Measurements from ENCODE around the gene COL6A3.

Gene COL6A3

GRCh38 chr2:237348281-237348865, 65.6 kb downstream of the COL6A3 start:
- H2AFZ ChIP-seq (ENCODE audit: low read length): no peak overlapping the region
- H3K9ac ChIP-seq (ENCODE audit: low read depth, low read length, poor library complexity, severe bottlenecking): no peak overlapping the region
- TF ChIP-seq EZH2phosphoT487 (IDR thresholded peaks at IDR 0.05; ENCODE audit: borderline replicate concordance) (no peak), CTCF (conservative IDR thresholded peaks at IDR 0.05; ENCODE audit: low read length) (no peak)
- no peaks in the 10 kb centered on the region for H3K9me3 ChIP-seq (ENCODE audit: insufficient read depth, low read depth, low read length)
- no peaks in the 10 kb centered on the region for H4K20me1 ChIP-seq (ENCODE audit: insufficient read depth, low read length, poor library complexity, severe bottlenecking)
- no peaks in the 10 kb centered on the region for H3K9me2 ChIP-seq (replicated peaks; ENCODE audit: low read depth, low read length)
- H3K27me3 ChIP-seq (ENCODE audit: insufficient read depth, low read length, poor library complexity, severe bottlenecking): no peaks in the 10 kb centered on the region
- H3K4me2 ChIP-seq (ENCODE audit: low read depth, low read length, poor library complexity, severe bottlenecking): no peak overlapping the region
- H3K4me1 ChIP-seq (ENCODE audit: insufficient read depth, low read length, poor library complexity, severe bottlenecking): no peaks in the 10 kb centered on the region
- no peaks in the 10 kb centered on the region for H3K36me3 ChIP-seq (ENCODE audit: insufficient read depth, low read length)
- H3K4me3 ChIP-seq (ENCODE audit: low read length, poor library complexity, severe bottlenecking): no peak overlapping the region
- no peaks in the 10 kb centered on the region for H3K79me2 ChIP-seq (ENCODE audit: insufficient read depth, low read length)
- no peaks in the 10 kb centered on the region for H3F3A ChIP-seq (ENCODE audit: low read depth)

GRCh38 chr2:237345891-237346640, 67.9 kb downstream of the COL6A3 start:
- Histone ChIP-seq H3K79me2 (ENCODE audit: insufficient read depth, low read length) (no peaks in the 10 kb centered on the region), H3K9ac (ENCODE audit: low read depth, low read length, poor library complexity, severe bottlenecking) (no peak overlapping the region), H3K4me2 (ENCODE audit: low read depth, low read length, poor library complexity, severe bottlenecking) (no peak overlapping the region), H3K9me3 (ENCODE audit: insufficient read depth, low read depth, low read length) (no peaks in the 10 kb centered on the region), H2AFZ (ENCODE audit: low read length) (no peak overlapping the region), H4K20me1 (ENCODE audit: insufficient read depth, low read length, poor library complexity, severe bottlenecking) (no peaks in the 10 kb centered on the region), H3F3A (ENCODE audit: low read depth) (no peaks in the 10 kb centered on the region), H3K4me3 (ENCODE audit: low read length, poor library complexity, severe bottlenecking) (no peak overlapping the region), H3K4me1 (ENCODE audit: insufficient read depth, low read length, poor library complexity, severe bottlenecking) (no peaks in the 10 kb centered on the region), H3K27me3 (ENCODE audit: insufficient read depth, low read length, poor library complexity, severe bottlenecking) (no peaks in the 10 kb centered on the region), H3K9me2 (replicated peaks; ENCODE audit: low read depth, low read length) (no peaks in the 10 kb centered on the region), H3K36me3 (ENCODE audit: insufficient read depth, low read length) (no peaks in the 10 kb centered on the region)
- TF ChIP-seq CTCF (conservative IDR thresholded peaks at IDR 0.05; ENCODE audit: low read length) (no peak), EZH2phosphoT487 (IDR thresholded peaks at IDR 0.05; ENCODE audit: borderline replicate concordance) (no peak)

- Histone ChIP-seq H3K79me2 (ENCODE audit: insufficient read depth, low read length) (no peaks in the 10 kb centered on the region), H3K4me3 (ENCODE audit: low read length, poor library complexity, severe bottlenecking) (no peak overlapping the region), H3K4me1 (ENCODE audit: insufficient read depth, low read length, poor library complexity, severe bottlenecking) (no peaks in the 10 kb centered on the region), H3K9me2 (replicated peaks; ENCODE audit: low read depth, low read length) (no peaks in the 10 kb centered on the region), H3K27me3 (ENCODE audit: insufficient read depth, low read length, poor library complexity, severe bottlenecking) (no peaks in the 10 kb centered on the region), H3K36me3 (ENCODE audit: insufficient read depth, low read length) (no peaks in the 10 kb centered on the region), H3K4me2 (ENCODE audit: low read depth, low read length, poor library complexity, severe bottlenecking) (no peak overlapping the region), H3K9me3 (ENCODE audit: insufficient read depth, low read depth, low read length) (no peaks in the 10 kb centered on the region), H4K20me1 (ENCODE audit: insufficient read depth, low read length, poor library complexity, severe bottlenecking) (no peaks in the 10 kb centered on the region), H2AFZ (ENCODE audit: low read length) (no peak overlapping the region), H3F3A (ENCODE audit: low read depth) (no peaks in the 10 kb centered on the region), H3K9ac (ENCODE audit: low read depth, low read length, poor library complexity, severe bottlenecking) (no peak overlapping the region)
- TF ChIP-seq CTCF (conservative IDR thresholded peaks at IDR 0.05; ENCODE audit: low read length): no peak
- no peak for TF ChIP-seq EZH2phosphoT487 (IDR thresholded peaks at IDR 0.05; ENCODE audit: borderline replicate concordance)
Measured at GRCh38 chr2:237345411-237345810, 68.6 kb downstream of the COL6A3 start.

All from Loucy (cell line).